Right lobe of liver (tissue), 6 donors: ENCODE measurements around the gene FIGNL1. TPM values are rescaled to one million over a fixed set of nuclear protein-coding genes. Genes with fewer than 3 reads are reported as not detected.

Source experiments
- ATAC-seq, 4 donors: fragments of 200-7000 bp; cut with Tn5 transposase; one replicate each; pipeline ENCODE4 v1.9.1; 2020; ENCODE audit warnings: mild to moderate bottlenecking in 4 of 4, moderate library complexity in 4 of 4
- DNase-seq, 3 donors: peaks; one replicate each; pipeline ENCODE4 v3.0.0-alpha.2; 2020
- H3K27ac ChIP-seq, 3 donors: fragments of 200-600 bp; one replicate each; pipeline ENCODE4 v1.8.0; 2022
- H3K27me3 ChIP-seq, 2 donors: fragments of 200-600 bp; one replicate each; pipeline ENCODE4 v1.8.0; 2022
- H3K36me3 ChIP-seq, 4 donors: fragments of 200-600 bp; sonication (generic) in 1 of 4; one replicate each; pipeline versions ENCODE4 v1.5.1 to v1.8.0; 2017 to 2022; ENCODE audit warnings: control low read depth in 1 of 4
- H3K4me1 ChIP-seq, 4 donors: fragments of 200-600 bp; sonication (generic) in 1 of 4; one replicate each; pipeline versions ENCODE4 v1.5.1 to v1.8.0; 2017 to 2022; ENCODE audit warnings: control low read depth in 1 of 4
- H3K4me3 ChIP-seq, 3 donors: fragments of 200-600 bp; one replicate each; pipeline ENCODE4 v1.8.0; 2022
- H3K9me3 ChIP-seq, 4 donors: fragments of 200-600 bp; sonication (generic) in 1 of 4; one replicate each; pipeline versions ENCODE4 v1.5.1 to v1.8.0; 2017 to 2022; ENCODE audit warnings: control low read depth in 1 of 4
- POLR2A ChIP-seq: fragments of 450-650 bp; IDR thresholded peaks from one replicate; pipeline ENCODE4 v1.6.1; 2017; ENCODE audit warnings: antibody characterized with exemption, mild to moderate bottlenecking
- WGBS: methylation state at CpG from one replicate; pipeline ENCODE4 v1.1.6; 2018; ENCODE audit warnings: low coverage, low lambda C conversion rate; ENCODE audit not compliant: insufficient coverage; ENCODE audit errors: missing lambda C conversion rate; 5-methylcytosine and 5-hydroxymethylcytosine counted together
- intact Hi-C, 2 donors: fragments of 100-400 bp; cut with DNase I; formaldehyde crosslinking; loops; one replicate each; pipeline versions ENCODE4 v1.11.2 to v1.14.1; 2022
- total RNA-seq, 6 experiments: library from RNA; depleted of rRNA in 2 of 6; stranded (reverse); fragments of >200 nt in 2 of 6; fragmentation: NEBNext Ultra II Directional in 3 of 6; extraction: Animal tissue kit (Norgen Biotek cat#: 25700) in 3 of 6; gene quantifications; one replicate each; pipeline versions ENCODE4 v1.1.0 to v1.2.4, GENCODE V29; 2016 to 2023
- TF ChIP-seq, protein P1 (sequence below), 4 donors: fragments of 200-600 bp in 3 of 4; fragments of 450-650 bp in 1 of 4; IDR thresholded peaks; one replicate each; pipeline versions ENCODE4 v1.5.1 to v1.8.0; 2016 to 2022; ENCODE audit warnings: antibody characterized with exemption in 4 of 4, mild to moderate bottlenecking in 2 of 4
- donor health status: DM: no; HTN: yes; CAD: no.
- donor health status: DM: no; HTN: no; CAD: no.
- donor health status: DM: no; HTN: no; CAD: no.
- donor health status: DM: no; HTN: yes; CAD: no.
- donor health status: DM: no; HTN: yes; CAD: no.

Gene FIGNL1
- total RNA-seq, 6 experiments from 2014 or later, result 2.0 to 12.2 (median 4.4) TPM

- Histone ChIP-seq H3K27me3 (no peaks in the 10 kb centered on the region), H3K9me3 (no peaks in the 10 kb centered on the region), H3K4me3 (no peak overlapping the region), H3K36me3 (no peaks in the 10 kb centered on the region), H3K4me1 (no peaks in the 10 kb centered on the region), H3K27ac (no peak overlapping the region)
- DNase-seq (no peak), ATAC-seq (no peak)
- intact Hi-C loops, result no loop called here
- WGBS, result 75% methylated on average over 3 of the region's 5 CpGs
- no peak for TF ChIP-seq POLR2A
- TF ChIP-seq, protein P1, sequence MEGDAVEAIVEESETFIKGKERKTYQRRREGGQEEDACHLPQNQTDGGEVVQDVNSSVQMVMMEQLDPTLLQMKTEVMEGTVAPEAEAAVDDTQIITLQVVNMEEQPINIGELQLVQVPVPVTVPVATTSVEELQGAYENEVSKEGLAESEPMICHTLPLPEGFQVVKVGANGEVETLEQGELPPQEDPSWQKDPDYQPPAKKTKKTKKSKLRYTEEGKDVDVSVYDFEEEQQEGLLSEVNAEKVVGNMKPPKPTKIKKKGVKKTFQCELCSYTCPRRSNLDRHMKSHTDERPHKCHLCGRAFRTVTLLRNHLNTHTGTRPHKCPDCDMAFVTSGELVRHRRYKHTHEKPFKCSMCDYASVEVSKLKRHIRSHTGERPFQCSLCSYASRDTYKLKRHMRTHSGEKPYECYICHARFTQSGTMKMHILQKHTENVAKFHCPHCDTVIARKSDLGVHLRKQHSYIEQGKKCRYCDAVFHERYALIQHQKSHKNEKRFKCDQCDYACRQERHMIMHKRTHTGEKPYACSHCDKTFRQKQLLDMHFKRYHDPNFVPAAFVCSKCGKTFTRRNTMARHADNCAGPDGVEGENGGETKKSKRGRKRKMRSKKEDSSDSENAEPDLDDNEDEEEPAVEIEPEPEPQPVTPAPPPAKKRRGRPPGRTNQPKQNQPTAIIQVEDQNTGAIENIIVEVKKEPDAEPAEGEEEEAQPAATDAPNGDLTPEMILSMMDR (IDR thresholded peaks at IDR 0.05), result no peak
Observed at GRCh38 chr7:50426280-50427045, 23.7 kb downstream of the FIGNL1 start.

DNA sequence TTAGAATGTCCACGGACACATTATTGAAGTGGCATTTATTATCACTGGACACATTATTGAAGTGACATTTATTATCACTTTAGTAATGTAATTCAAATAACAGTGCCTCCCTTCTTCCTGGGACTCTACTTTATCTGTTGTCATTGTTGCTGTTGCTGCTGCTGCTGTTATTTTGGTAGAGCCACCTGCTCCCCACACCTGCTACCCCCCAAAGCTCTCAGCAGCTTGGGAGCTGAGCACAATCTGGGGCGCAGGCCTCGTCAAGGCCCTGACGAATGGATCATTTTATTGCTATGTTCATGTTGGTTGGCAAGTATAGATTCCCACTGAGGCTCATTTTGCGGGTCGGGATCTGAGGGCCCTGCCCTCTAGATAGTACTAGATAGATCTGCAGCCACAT lies 24.8 kb downstream of the FIGNL1 start:
- Histone ChIP-seq H3K4me3 (no peak overlapping the region), H3K27me3 (no peaks in the 10 kb centered on the region), H3K27ac (no peak overlapping the region), H3K36me3 (no peaks in the 10 kb centered on the region), H3K9me3 (no peaks in the 10 kb centered on the region), H3K4me1 (no peaks in the 10 kb centered on the region)
- DNase-seq, result no peak
- 75% methylated on average over 6 of the region's 6 CpGs for WGBS
- TF ChIP-seq, protein P1 (IDR thresholded peaks at IDR 0.05), result no peak
- no peak for TF ChIP-seq POLR2A
- intact Hi-C loops, result no loop called here
- ATAC-seq, result no peak

DNA sequence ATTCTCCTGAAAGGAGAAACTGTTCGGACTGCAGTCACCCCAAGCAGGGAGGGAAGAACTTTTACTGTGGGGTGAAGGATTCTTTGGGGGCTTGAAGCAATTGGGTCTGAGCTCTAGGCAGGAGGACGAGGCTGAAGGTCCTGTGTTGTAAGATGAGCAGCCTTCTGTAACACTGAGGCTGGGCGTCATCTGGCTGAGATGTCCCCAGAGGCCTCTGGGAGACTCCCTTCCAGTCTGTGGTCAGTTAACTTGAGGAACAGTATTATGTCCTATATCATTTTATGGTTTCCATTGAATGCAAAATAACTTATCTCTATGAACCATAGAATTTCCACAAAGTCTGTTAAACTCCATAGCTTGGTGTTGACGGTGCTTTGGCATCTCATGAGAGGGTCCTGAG lies 26.3 kb downstream of the FIGNL1 start:
- Histone ChIP-seq H3K9me3 (no peaks in the 10 kb centered on the region), H3K36me3 (no peaks in the 10 kb centered on the region), H3K27ac (no peak overlapping the region), H3K27me3 (no peaks in the 10 kb centered on the region), H3K4me3 (no peak overlapping the region), H3K4me1 (no peaks in the 10 kb centered on the region)
- TF ChIP-seq, protein P1 (IDR thresholded peaks at IDR 0.05), result no peak
- no peak for TF ChIP-seq POLR2A
- intact Hi-C loops, result no loop called here
- DNase-seq (no peak), ATAC-seq (no peak)
- no CpG with 5 or more reads among the region's 4 CpGs for WGBS

DNA sequence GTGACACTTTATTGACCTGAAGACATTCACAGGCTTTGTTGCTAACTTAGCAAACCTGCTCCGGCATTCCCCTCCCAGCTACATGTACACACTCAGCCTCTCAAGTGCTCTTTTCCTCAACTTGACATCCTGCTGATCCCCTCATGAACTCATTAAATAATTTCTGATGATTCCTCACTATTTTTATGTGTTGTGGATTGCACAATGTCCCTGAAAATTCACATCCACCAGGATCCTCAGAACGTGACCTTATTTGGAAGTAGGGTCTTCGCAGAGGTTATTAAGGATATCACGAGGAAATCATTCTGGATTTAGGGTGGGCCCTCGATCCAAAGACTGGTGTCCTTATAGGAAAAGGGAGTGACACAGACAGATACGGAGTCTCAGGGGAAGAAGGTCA lies 27.3 kb downstream of the FIGNL1 start:
- no peaks in the 10 kb centered on the region for H3K27me3 ChIP-seq
- intact Hi-C loops, result no loop called here
- H3K9me3 ChIP-seq, result no peaks in the 10 kb centered on the region
- no peaks in the 10 kb centered on the region for H3K4me1 ChIP-seq
- 79% methylated on average over 6 of the region's 6 CpGs for WGBS
- no peaks in the 10 kb centered on the region for H3K36me3 ChIP-seq
- no peak for TF ChIP-seq POLR2A
- TF ChIP-seq, protein P1 (IDR thresholded peaks at IDR 0.05), result no peak
- H3K4me3 ChIP-seq, result no peak overlapping the region
- DNase-seq (no peak), ATAC-seq (no peak)
- no peak overlapping the region for H3K27ac ChIP-seq
